ENCODE data around the gene STPG1. TPM values are rescaled to one million over a fixed set of nuclear protein-coding genes. Genes with fewer than 3 reads are reported as not detected.

STPG1 gene
- total RNA-seq, 2 donors from 2014 or later: 9.8 to 10.8 TPM

DNA sequence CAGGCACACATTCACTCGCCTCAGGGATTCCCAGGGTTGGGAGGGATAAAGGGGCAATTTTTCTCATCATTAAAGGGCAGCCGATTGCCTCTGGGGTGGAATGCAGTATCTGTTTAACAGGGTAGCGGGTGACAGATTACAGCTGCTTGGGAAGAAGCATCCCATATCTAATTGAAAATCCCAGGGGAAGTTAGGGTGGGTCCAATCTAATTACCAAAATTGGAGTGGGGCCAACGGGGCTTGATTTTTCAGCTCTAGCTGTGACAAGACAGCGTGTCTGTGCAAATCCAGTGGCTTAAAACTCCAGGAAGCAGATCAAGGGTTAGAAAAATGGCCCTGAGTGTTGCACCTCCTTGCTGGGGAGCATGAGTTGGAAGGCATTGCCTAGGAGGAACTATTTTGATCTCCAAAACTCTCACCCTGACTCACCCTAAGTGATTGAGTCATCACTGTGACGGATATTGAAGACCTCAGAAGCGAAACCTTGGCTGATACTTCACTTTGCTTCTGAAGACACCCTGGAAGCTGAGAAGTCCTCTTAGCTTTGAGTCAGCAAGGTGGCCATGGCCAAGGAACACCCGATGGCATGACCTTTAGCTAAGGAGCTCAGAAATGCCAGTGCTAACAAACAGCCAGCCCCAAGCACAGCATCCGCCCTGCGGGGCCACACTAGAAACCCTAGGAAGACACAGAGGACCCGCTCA lies 48.5 kb downstream of the STPG1 start:
- TF ChIP-seq, protein P1, sequence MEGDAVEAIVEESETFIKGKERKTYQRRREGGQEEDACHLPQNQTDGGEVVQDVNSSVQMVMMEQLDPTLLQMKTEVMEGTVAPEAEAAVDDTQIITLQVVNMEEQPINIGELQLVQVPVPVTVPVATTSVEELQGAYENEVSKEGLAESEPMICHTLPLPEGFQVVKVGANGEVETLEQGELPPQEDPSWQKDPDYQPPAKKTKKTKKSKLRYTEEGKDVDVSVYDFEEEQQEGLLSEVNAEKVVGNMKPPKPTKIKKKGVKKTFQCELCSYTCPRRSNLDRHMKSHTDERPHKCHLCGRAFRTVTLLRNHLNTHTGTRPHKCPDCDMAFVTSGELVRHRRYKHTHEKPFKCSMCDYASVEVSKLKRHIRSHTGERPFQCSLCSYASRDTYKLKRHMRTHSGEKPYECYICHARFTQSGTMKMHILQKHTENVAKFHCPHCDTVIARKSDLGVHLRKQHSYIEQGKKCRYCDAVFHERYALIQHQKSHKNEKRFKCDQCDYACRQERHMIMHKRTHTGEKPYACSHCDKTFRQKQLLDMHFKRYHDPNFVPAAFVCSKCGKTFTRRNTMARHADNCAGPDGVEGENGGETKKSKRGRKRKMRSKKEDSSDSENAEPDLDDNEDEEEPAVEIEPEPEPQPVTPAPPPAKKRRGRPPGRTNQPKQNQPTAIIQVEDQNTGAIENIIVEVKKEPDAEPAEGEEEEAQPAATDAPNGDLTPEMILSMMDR (IDR thresholded peaks at IDR 0.05): no peak
- TF ChIP-seq POLR2AphosphoS5 (IDR thresholded peaks at IDR 0.05) (no peak), POLR2A (IDR thresholded peaks at IDR 0.05) (no peak)
- Histone ChIP-seq H3K4me3 (no peak overlapping the region), H3K36me3 (no peaks in the 10 kb centered on the region), H3K27me3 (replicated peaks; ENCODE audit: insufficient read depth) (no peaks in the 10 kb centered on the region), H3K4me1 (replicated peaks) (no peaks in the 10 kb centered on the region), H3K9me3 (no peaks in the 10 kb centered on the region), H3K27ac (no peak overlapping the region)
- 71% methylated on average over 11 of the region's 11 CpGs for WGBS
- intact Hi-C loops (cut with DNase I): no loop called here
- DNase-seq (ENCODE audit: low spot score): no peak

DNA sequence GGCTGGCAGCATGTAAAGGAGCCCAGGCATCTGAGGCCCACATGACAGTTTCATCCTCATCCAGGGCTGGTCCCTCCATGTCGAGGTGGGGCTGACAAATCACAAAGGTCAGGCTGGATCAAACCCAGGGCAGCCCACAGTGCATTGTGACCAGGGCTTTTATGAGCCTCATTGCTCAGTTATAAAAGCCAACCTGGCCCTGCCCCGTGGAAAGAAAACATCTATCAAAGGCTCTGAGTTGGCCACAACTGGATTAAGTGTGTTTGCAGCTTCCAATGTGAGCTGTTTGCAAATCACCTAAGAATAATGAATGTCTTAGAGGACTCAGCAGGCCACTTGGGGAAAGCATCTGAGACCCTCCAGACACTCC lies 49.0 kb downstream of the STPG1 start:
- intact Hi-C loops (cut with DNase I): no loop called here
- TF ChIP-seq, protein P1 (IDR thresholded peaks at IDR 0.05): no peak
- TF ChIP-seq POLR2AphosphoS5 (IDR thresholded peaks at IDR 0.05) (no peak), POLR2A (IDR thresholded peaks at IDR 0.05) (no peak)

DNA sequence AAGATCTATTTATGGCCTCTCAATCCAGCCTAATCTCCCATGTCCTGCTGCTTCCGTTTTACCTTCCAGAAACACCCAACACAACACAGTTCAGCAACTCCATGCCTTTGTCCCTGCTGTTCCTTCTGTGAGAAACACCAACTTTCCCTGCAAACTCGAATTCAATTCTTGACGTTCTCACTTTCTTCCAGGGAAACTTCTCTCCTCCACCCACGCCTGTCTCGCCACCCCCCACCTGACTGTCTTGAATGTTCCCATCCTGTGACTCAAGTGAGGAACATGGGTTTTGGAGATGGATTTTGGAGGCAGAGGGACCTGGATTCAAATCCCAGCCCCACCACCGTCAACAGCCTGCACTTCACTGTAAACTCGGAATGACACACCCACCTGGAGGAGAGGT lies 49.6 kb downstream of the STPG1 start:
- 90% methylated on average over 7 of the region's 7 CpGs for WGBS
- Histone ChIP-seq H3K27ac (no peak overlapping the region), H3K36me3 (no peaks in the 10 kb centered on the region), H3K9me3 (no peaks in the 10 kb centered on the region), H3K27me3 (replicated peaks; ENCODE audit: insufficient read depth) (no peaks in the 10 kb centered on the region), H3K4me1 (replicated peaks) (no peaks in the 10 kb centered on the region), H3K4me3 (no peak overlapping the region)
- DNase-seq (ENCODE audit: low spot score): no peak
- intact Hi-C loops (cut with DNase I): no loop called here
- TF ChIP-seq, protein P1 (IDR thresholded peaks at IDR 0.05): no peak
- TF ChIP-seq POLR2AphosphoS5 (IDR thresholded peaks at IDR 0.05): no peak
- TF ChIP-seq POLR2A (IDR thresholded peaks at IDR 0.05): no peak

More for the DNA sequence above, 49.0 kb downstream of the STPG1 start:
- Histone ChIP-seq H3K9me3 (no peaks in the 10 kb centered on the region), H3K4me1 (replicated peaks) (no peaks in the 10 kb centered on the region), H3K27ac (no peak overlapping the region), H3K4me3 (no peak overlapping the region), H3K36me3 (no peaks in the 10 kb centered on the region), H3K27me3 (replicated peaks; ENCODE audit: insufficient read depth) (no peaks in the 10 kb centered on the region)
- WGBS: 9% methylated on average over 2 of the region's 2 CpGs
- no peak for DNase-seq (ENCODE audit: low spot score)

DNA sequence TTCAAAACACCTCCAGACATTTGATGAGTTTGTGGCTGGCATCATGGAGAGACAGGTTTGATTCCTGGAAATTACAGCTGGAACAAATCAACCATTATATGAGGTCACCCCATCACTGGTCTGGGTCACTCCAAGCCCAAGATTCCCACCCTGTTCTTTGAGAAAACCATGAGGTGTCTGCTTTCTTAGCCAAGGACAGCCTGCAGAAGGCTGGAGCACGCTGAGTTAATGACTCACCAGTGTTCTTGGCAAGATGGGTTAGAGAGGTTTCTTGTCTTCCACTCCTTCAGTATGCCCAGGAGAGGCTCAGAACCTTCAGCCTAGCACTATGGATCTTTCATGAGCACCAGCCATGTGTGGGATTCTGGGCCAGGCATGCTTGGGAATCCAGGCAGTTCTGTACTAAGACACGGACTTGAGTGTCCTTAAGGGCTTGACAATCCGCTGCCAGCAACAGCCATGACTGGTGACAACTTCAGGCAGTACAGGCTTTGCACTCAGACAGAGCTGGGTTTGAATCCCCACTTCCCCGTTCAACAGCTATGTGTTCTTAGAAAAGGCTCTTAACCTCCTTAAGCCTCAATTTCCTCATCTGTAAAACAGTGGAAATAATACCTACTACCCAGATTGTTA lies 50.5 kb downstream of the STPG1 start:
- H3K9me3 ChIP-seq: no peaks in the 10 kb centered on the region
- H3K4me3 ChIP-seq: no peak overlapping the region
- TF ChIP-seq POLR2AphosphoS5 (IDR thresholded peaks at IDR 0.05): no peak
- TF ChIP-seq, protein P1 (IDR thresholded peaks at IDR 0.05): no peak
- no peak for TF ChIP-seq POLR2A (IDR thresholded peaks at IDR 0.05)
- intact Hi-C loops (cut with DNase I): no loop called here
- 65% methylated on average over 4 of the region's 4 CpGs for WGBS
- DNase-seq (ENCODE audit: low spot score): no peak
- no peaks in the 10 kb centered on the region for H3K27me3 ChIP-seq (replicated peaks; ENCODE audit: insufficient read depth)
- H3K27ac ChIP-seq: no peak overlapping the region
- no peaks in the 10 kb centered on the region for H3K36me3 ChIP-seq
- no peaks in the 10 kb centered on the region for H3K4me1 ChIP-seq (replicated peaks)

DNA sequence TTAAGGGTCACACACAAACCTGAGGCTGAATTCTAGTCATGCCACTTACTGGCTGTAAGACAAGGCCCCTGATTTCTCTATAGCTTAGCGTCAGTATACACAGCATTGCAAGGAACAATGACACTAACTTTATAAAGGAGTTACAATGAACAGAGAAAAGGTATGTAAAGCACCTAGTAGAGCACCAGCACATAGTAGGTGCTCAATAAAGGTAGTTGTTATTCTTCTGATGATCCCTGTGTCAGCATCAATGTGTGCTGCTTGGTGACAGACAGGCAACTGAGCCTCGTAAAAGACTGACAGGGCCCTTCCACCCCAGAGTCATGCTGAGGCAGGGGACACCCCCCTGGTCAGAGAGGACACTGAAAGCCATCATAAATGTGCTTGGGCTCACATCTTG lies 51.2 kb downstream of the STPG1 start:
- Histone ChIP-seq H3K36me3 (no peaks in the 10 kb centered on the region), H3K27ac (no peak overlapping the region), H3K4me3 (no peak overlapping the region), H3K9me3 (no peaks in the 10 kb centered on the region), H3K4me1 (replicated peaks) (no peaks in the 10 kb centered on the region), H3K27me3 (replicated peaks; ENCODE audit: insufficient read depth) (no peaks in the 10 kb centered on the region)
- WGBS: 88% methylated on average over 2 of the region's 2 CpGs
- TF ChIP-seq POLR2AphosphoS5 (IDR thresholded peaks at IDR 0.05) (no peak), POLR2A (IDR thresholded peaks at IDR 0.05) (no peak)
- TF ChIP-seq, protein P1 (IDR thresholded peaks at IDR 0.05): no peak
- DNase-seq (ENCODE audit: low spot score): no peak
- intact Hi-C loops (cut with DNase I): no loop called here
